ENCODE measurements around the gene RRAS.

- TF ChIP-seq, protein P1, sequence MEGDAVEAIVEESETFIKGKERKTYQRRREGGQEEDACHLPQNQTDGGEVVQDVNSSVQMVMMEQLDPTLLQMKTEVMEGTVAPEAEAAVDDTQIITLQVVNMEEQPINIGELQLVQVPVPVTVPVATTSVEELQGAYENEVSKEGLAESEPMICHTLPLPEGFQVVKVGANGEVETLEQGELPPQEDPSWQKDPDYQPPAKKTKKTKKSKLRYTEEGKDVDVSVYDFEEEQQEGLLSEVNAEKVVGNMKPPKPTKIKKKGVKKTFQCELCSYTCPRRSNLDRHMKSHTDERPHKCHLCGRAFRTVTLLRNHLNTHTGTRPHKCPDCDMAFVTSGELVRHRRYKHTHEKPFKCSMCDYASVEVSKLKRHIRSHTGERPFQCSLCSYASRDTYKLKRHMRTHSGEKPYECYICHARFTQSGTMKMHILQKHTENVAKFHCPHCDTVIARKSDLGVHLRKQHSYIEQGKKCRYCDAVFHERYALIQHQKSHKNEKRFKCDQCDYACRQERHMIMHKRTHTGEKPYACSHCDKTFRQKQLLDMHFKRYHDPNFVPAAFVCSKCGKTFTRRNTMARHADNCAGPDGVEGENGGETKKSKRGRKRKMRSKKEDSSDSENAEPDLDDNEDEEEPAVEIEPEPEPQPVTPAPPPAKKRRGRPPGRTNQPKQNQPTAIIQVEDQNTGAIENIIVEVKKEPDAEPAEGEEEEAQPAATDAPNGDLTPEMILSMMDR (IDR thresholded peaks at IDR 0.05), result no peak
- TF ChIP-seq POLR2A (IDR thresholded peaks at IDR 0.05), result no peak
Observed at GRCh38 chr19:49678985-49679770, 39.2 kb upstream of the RRAS start.

Measured in thyroid gland (tissue), 4 donors.